Thymus (tissue), 14 donors: ENCODE data around the gene BLMH. TPM values are rescaled to one million over a fixed set of nuclear protein-coding genes. Genes with fewer than 3 reads are reported as not detected.
A peak's percentile ranks its signal among the peaks of the same experiment; 100 is the strongest.

ENCODE experiments used
- DNase-seq, 9 donors: peaks; one replicate each; pipeline ENCODE4 v3.0.0-alpha.2; 2013; ENCODE audit warnings: low spot score in 9 of 9, low read depth in 6 of 9, missing footprints in 1 of 9
- H3K27ac ChIP-seq, 2 donors: one replicate each; pipeline ENCODE4 v1.5.1; 2013; ENCODE audit warnings: control low read depth in 1 of 2, low read depth in 1 of 2, low read length in 1 of 2, mild to moderate bottlenecking in 1 of 2, moderate library complexity in 1 of 2
- H3K27me3 ChIP-seq, 2 donors: one replicate each; pipeline ENCODE4 v1.5.1; 2013; ENCODE audit warnings: low read length in 1 of 2; ENCODE audit not compliant: control insufficient read depth in 2 of 2, insufficient read depth in 1 of 2
- H3K36me3 ChIP-seq, 2 donors: one replicate each; pipeline ENCODE4 v1.5.1; 2013; ENCODE audit warnings: low read length in 1 of 2, mild to moderate bottlenecking in 1 of 2, moderate library complexity in 1 of 2; ENCODE audit not compliant: control insufficient read depth in 2 of 2, insufficient read depth in 2 of 2
- H3K4me1 ChIP-seq, 2 donors: one replicate each; pipeline ENCODE4 v1.5.1; 2013; ENCODE audit warnings: low read length in 2 of 2; ENCODE audit not compliant: control insufficient read depth in 2 of 2, insufficient read depth in 2 of 2
- H3K4me3 ChIP-seq, 2 donors: one replicate each; pipeline ENCODE4 v1.5.1; 2013; ENCODE audit warnings: low read length in 2 of 2, control low read depth in 1 of 2, mild to moderate bottlenecking in 1 of 2
- H3K9me3 ChIP-seq, 2 donors: one replicate each; pipeline ENCODE4 v1.5.1; 2013; ENCODE audit warnings: low read length in 1 of 2, mild to moderate bottlenecking in 1 of 2; ENCODE audit not compliant: control insufficient read depth in 2 of 2, insufficient read depth in 1 of 2
- WGBS: extraction: QIAGEN DNeasy Blood & Tissue Kit; methylation state at CpG from one replicate; pipeline ENCODE4 v1.1.7; 2013; 5-methylcytosine and 5-hydroxymethylcytosine counted together
- long read RNA-seq, 10 donors: transcript quantifications; one replicate each; lab custom pipeline, GENCODE V29; 2026
- polyA plus RNA-seq: library from polyadenylated mRNA; stranded (reverse); fragments of 200-250 nt; gene quantifications from one replicate; pipeline ENCODE4 v1.2.3, GENCODE V29; 2013
- total RNA-seq: library from RNA; stranded (reverse); fragments of 120-200 nt; gene quantifications from one replicate; pipeline ENCODE4 v1.2.4, GENCODE V29; 2013
- donor health status: healthy.

BLMH gene
- total RNA-seq (37.6 TPM), polyA plus RNA-seq (33.3 TPM)
- long read RNA-seq, donor 1, transcript BLMH-206 (1 exons, 2,079 nt) = major isoform, 5 of 7 reads
- long read RNA-seq, donor 1, partial matches to known transcripts = 0 of 7 reads
- long read RNA-seq, donor 1, other reads (novel, unspliced or antisense) = 0 of 7 reads
- long read RNA-seq, donor 2 = 0 reads
- long read RNA-seq, donor 3, transcript BLMH-206 (1 exons, 2,079 nt) = major isoform, 27 of 47 reads
- long read RNA-seq, donor 3, transcript BLMH-201 (12 exons, 2,365 nt) = minor isoform, 20 of 47 reads
- long read RNA-seq, donor 3, partial matches to known transcripts = 0 of 47 reads
- long read RNA-seq, donor 3, other reads (novel, unspliced or antisense) = 0 of 47 reads
- long read RNA-seq, donor 4, transcript BLMH-201 (12 exons, 2,365 nt) = minor isoform, 6 of 29 reads
- long read RNA-seq, donor 4, transcript BLMH-206 (1 exons, 2,079 nt) = major isoform, 22 of 29 reads
- long read RNA-seq, donor 4, partial matches to known transcripts = 0 of 29 reads
- long read RNA-seq, donor 4, other reads (novel, unspliced or antisense) = 0 of 29 reads
- long read RNA-seq, donor 5, transcript BLMH-201 (12 exons, 2,365 nt) = minor isoform, 16 of 57 reads
- long read RNA-seq, donor 5, transcript BLMH-206 (1 exons, 2,079 nt) = major isoform, 39 of 57 reads
- long read RNA-seq, donor 5, partial matches to known transcripts = 0 of 57 reads
- long read RNA-seq, donor 5, other reads (novel, unspliced or antisense) = 0 of 57 reads
- long read RNA-seq, donor 6, transcript BLMH-201 (12 exons, 2,365 nt) = major isoform, 13 of 21 reads
- long read RNA-seq, donor 6, transcript BLMH-206 (1 exons, 2,079 nt) = minor isoform, 8 of 21 reads
- long read RNA-seq, donor 6, partial matches to known transcripts = 0 of 21 reads
- long read RNA-seq, donor 6, other reads (novel, unspliced or antisense) = 0 of 21 reads
- long read RNA-seq, donor 7, transcript BLMH-201 (12 exons, 2,365 nt) = minor isoform, 16 of 58 reads
- long read RNA-seq, donor 7, transcript BLMH-206 (1 exons, 2,079 nt) = major isoform, 41 of 58 reads
- long read RNA-seq, donor 7, partial matches to known transcripts = 0 of 58 reads
- long read RNA-seq, donor 7, other reads (novel, unspliced or antisense) = 0 of 58 reads
- long read RNA-seq, donor 8, transcript BLMH-206 (1 exons, 2,079 nt) = major isoform, 5 of 9 reads
- long read RNA-seq, donor 8, partial matches to known transcripts = 0 of 9 reads
- long read RNA-seq, donor 8, other reads (novel, unspliced or antisense) = 0 of 9 reads
- long read RNA-seq, donor 9, transcript BLMH-201 (12 exons, 2,365 nt) = minor isoform, 5 of 18 reads
- long read RNA-seq, donor 9, transcript BLMH-206 (1 exons, 2,079 nt) = major isoform, 12 of 18 reads
- long read RNA-seq, donor 9, partial matches to known transcripts = 0 of 18 reads
- long read RNA-seq, donor 9, other reads (novel, unspliced or antisense) = 0 of 18 reads
- long read RNA-seq, donor 10, transcript BLMH-206 (1 exons, 2,079 nt) = major isoform, 19 of 25 reads
- long read RNA-seq, donor 10, transcript BLMH-201 (12 exons, 2,365 nt) = minor isoform, 5 of 25 reads
- long read RNA-seq, donor 10, partial matches to known transcripts = 0 of 25 reads
- long read RNA-seq, donor 10, other reads (novel, unspliced or antisense) = 0 of 25 reads

- H3K4me3 ChIP-seq = peak within 1 kb of the TSS; percentile 90 to 91
- H3K9me3 ChIP-seq = no peaks in the 10 kb centered on the region
- DNase-seq = peak; percentile 43 to 88 (median 59)
- peaks cover 4 to 16% of the 10 kb centered on the region in 2 donors for H3K36me3 ChIP-seq
- H3K4me1 ChIP-seq = peaks cover 8 to 16% of the 10 kb centered on the region in 2 donors
- peak within 1 kb of the TSS; percentile 19 to 33 for H3K27ac ChIP-seq
- WGBS = under 1% methylated on average over 89 of the region's 89 CpGs
- H3K27me3 ChIP-seq = peaks cover 0 to 6% of the 10 kb centered on the region in 2 donors
These were observed at the start of gene BLMH for GRCh38 chr17:30291543-30292285. BLMH (minus strand) TSS chr17:30291944; CDS start chr17:30291819, 125 bp downstream.

- DNase-seq = no peak
- no peaks in the 10 kb centered on the region for H3K4me1 ChIP-seq
- no peak overlapping the region for H3K4me3 ChIP-seq
- H3K9me3 ChIP-seq = no peaks in the 10 kb centered on the region
- WGBS = 83% methylated on average over 6 of the region's 6 CpGs
- H3K27ac ChIP-seq = peak overlapping the region; percentile 40 to 45
- H3K36me3 ChIP-seq = no peaks in the 10 kb centered on the region
- no peaks in the 10 kb centered on the region for H3K27me3 ChIP-seq
These were observed 49.1 kb upstream of the BLMH start for GRCh38 chr17:30340801-30341356.

GRCh38 chr17:30339086-30339485, 47.3 kb upstream of the BLMH start:
- H3K36me3 ChIP-seq = no peaks in the 10 kb centered on the region

GRCh38 chr17:30337393-30337999, 45.8 kb upstream of the BLMH start:
- no peak overlapping the region for H3K27ac ChIP-seq
- H3K27me3 ChIP-seq = no peaks in the 10 kb centered on the region
- H3K9me3 ChIP-seq = no peaks in the 10 kb centered on the region
- DNase-seq = no peak
- H3K4me1 ChIP-seq = no peaks in the 10 kb centered on the region
- no peak overlapping the region for H3K4me3 ChIP-seq
- WGBS = 94% methylated on average over 1 of the region's 1 CpG
- no peaks in the 10 kb centered on the region for H3K36me3 ChIP-seq

More at GRCh38 chr17:30339086-30339485, 47.3 kb upstream of the BLMH start:
- Histone ChIP-seq H3K27me3 (no peaks in the 10 kb centered on the region), H3K27ac (no peak overlapping the region), H3K4me3 (no peak overlapping the region), H3K9me3 (no peaks in the 10 kb centered on the region), H3K4me1 (no peaks in the 10 kb centered on the region)
- WGBS = 92% methylated on average over 2 of the region's 2 CpGs
- DNase-seq = no peak

GRCh38 chr17:30336369-30337171, 44.8 kb upstream of the BLMH start:
- 62% methylated on average over 8 of the region's 8 CpGs for WGBS
- peak in 8 of 9 donors; percentile 35 to 76 (median 51) for DNase-seq

GRCh38 chr17:30334421-30334820, 42.7 kb upstream of the BLMH start:
- H3K9me3 ChIP-seq = no peaks in the 10 kb centered on the region
- H3K27ac ChIP-seq = no peak overlapping the region
- no peak overlapping the region for H3K4me3 ChIP-seq
- WGBS = 97% methylated on average over 4 of the region's 4 CpGs
- H3K4me1 ChIP-seq = peaks cover 0 to 2% of the 10 kb centered on the region in 2 donors
- no peaks in the 10 kb centered on the region for H3K36me3 ChIP-seq
- no peak for DNase-seq
- H3K27me3 ChIP-seq = no peaks in the 10 kb centered on the region

More at GRCh38 chr17:30336369-30337171, 44.8 kb upstream of the BLMH start:
- H3K4me3 ChIP-seq = no peak overlapping the region
- H3K27ac ChIP-seq = no peak overlapping the region
- no peaks in the 10 kb centered on the region for H3K27me3 ChIP-seq
- no peaks in the 10 kb centered on the region for H3K9me3 ChIP-seq
- H3K4me1 ChIP-seq = peaks cover 0 to 2% of the 10 kb centered on the region in 2 donors
- H3K36me3 ChIP-seq = no peaks in the 10 kb centered on the region
